SIG-M5 (cell line): ENCODE measurements around the gene NDUFS2.

Source experiments
- DNase-seq: peaks from one replicate; lab custom pipeline; 2025; lab: John Stamatoyannopoulos, UW

Gene NDUFS2

DNA sequence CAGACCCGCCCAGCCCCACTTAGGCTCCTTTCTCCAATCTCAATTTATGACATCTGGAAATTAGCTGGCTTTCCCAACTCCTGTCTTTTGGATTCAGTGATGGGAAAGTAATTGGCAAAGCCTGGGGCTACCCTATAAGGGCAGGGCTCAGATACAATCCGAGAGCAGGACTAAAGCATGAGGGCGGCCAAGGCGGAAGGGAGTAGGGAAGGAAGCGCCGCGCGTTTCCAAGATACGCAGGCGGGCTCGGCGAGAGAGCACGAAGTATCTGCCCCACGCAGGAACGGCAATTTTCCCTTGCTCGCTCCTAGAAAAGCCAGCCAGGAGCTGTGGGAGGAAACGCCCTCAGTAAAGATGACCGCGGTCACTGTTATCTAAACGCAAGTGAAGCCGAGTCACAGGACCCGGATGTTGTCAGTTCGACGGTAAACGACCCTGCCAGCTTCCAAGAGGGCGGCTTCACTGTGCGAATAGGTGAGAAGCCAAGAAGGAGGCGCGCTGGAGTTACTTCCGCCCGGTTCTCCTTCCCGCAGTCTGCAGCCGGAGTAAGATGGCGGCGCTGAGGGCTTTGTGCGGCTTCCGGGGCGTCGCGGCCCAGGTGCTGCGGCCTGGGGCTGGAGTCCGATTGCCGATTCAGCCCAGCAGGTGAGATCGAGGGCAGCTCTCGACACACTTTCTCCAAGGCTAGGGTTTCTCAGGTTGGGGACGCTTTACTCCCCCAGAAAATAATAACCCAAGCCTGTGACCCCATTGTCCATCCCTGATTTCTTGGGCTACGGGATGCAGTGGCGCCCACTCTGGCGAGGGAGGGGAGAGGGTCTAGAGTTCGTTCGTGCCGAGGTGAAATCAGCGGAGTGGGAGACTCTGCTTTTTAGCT lies at the start of gene NDUFS2:
Gene NDUFS2 (plus strand): TSS at position 532 of the 877 bp plus-strand sequence. CDS start 19 bp downstream, at position 551.
- DNase-seq: peak; percentile 99

DNA sequence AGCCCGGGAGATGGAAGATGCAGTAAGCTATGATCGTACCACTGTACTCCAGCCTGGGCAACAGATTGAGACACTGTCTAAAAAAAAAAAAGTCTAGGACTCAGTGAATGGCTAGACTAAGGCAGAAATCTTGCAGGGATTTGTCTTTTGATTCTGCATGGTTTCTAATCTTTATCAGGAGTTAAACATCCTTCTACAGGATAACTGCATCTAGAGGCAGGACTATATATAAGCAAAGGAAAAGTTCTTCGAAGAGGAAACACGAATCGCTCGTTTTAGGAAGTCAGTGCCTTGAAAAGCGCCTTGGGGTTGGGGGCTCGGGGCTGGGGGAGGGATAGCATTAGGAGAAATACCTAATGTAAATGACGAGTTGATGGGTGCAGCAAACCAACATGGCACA lies 49.0 kb upstream of the NDUFS2 start:
- DNase-seq: no peak

GRCh38 chr1:161153682-161154337 lies 48.4 kb upstream of the NDUFS2 start, which contains the start of gene UFC1:
TSS of gene UFC1 (plus strand) at chr1:161153978. CDS start at chr1:161153998, 20 bp downstream.
- DNase-seq: peak; percentile 63

DNA sequence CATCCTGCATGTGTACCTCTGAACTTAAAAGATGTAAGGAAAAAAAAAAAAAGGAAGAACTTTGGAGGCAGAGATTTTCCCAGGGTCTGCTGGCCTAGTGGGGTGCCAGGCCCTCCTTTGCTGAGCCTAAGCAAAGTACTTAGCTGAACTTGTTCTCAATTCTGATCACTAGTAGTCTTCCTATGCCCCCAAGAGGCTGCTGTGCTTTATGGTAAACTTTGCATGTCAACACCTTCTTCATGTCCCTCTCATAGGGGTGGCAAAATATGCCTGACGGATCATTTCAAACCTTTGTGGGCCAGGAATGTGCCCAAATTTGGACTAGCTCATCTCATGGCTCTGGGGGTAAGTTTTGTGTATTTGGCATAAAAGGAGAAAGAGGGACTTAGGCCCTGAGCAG lies 44.3 kb upstream of the NDUFS2 start:
- DNase-seq: no peak

DNA sequence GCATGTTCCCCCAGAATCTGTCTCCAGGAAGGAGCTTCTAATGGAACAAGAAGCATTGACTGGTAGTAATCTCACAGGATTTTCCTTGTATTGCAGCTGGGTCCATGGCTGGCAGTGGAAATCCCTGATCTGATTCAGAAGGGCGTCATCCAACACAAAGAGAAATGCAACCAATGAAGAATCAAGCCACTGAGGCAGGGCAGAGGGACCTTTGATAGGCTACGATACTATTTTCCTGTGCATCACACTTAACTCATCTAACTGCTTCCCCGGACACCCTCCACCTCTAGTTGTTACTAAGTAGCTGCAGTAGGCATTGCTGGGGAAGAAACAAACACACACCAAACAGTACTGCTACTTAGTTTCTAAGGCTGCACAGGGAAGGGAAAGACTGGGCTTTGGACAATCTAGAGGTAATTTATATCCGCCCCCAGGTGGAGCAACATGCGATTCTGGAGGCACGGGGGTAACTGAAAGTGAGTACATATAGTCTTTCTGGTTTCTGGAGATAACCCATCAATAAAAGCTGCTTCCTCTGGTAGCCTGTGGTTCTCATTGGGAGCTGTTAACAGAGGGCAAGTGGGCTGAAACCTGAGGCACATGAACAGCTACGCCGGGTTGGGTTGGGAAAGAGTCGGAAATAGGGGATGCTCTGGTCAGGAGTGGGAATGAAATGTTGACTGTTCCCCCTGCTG lies 43.7 kb upstream of the NDUFS2 start:
- no peak for DNase-seq

- peak; percentile 56 for DNase-seq
These were observed 42.9 kb upstream of the NDUFS2 start, which contains the start of gene USP21 for GRCh38 chr1:161159087-161159912. TSS of gene USP21 (plus strand) at chr1:161159500. CDS start at chr1:161160641, 1,141 bp downstream.

GRCh38 chr1:161159913-161160243 lies 42.3 kb upstream of the NDUFS2 start:
- no peak for DNase-seq

DNA sequence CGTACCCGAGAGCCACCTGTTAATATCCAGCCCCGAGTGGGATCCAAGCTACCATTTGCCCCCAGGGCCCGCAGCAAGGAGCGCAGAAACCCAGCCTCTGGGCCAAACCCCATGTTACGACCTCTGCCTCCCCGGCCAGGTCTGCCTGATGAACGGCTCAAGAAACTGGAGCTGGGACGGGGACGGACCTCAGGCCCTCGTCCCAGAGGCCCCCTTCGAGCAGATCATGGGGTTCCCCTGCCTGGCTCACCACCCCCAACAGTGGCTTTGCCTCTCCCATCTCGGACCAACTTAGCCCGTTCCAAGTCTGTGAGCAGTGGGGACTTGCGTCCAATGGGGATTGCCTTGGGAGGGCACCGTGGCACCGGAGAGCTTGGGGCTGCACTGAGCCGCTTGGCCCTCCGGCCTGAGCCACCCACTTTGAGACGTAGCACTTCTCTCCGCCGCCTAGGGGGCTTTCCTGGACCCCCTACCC lies 41.5 kb upstream of the NDUFS2 start:
- DNase-seq: no peak

- DNase-seq: no peak
These were observed 40.5 kb upstream of the NDUFS2 start for GRCh38 chr1:161161652-161162051.

- DNase-seq: no peak
These were observed 40.1 kb upstream of the NDUFS2 start for GRCh38 chr1:161162052-161162451.

DNA sequence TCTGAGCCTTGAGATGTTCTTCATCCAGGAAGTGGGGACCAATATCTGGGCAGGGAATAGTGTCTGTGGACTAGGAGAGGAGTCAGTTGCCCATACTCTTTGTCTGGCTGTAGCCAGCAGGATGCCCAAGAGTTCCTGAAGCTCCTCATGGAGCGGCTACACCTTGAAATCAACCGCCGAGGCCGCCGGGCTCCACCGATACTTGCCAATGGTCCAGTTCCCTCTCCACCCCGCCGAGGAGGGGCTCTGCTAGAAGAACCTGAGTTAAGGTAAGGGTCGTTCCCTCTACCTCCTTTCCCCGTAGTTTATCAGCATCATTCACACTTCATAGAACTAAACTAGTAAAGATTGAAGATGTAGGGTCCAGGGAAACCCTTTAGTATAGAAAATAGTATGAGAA lies 39.4 kb upstream of the NDUFS2 start:
- no peak for DNase-seq

- no peak for DNase-seq
These were observed 38.4 kb upstream of the NDUFS2 start for GRCh38 chr1:161163793-161164192.

DNA sequence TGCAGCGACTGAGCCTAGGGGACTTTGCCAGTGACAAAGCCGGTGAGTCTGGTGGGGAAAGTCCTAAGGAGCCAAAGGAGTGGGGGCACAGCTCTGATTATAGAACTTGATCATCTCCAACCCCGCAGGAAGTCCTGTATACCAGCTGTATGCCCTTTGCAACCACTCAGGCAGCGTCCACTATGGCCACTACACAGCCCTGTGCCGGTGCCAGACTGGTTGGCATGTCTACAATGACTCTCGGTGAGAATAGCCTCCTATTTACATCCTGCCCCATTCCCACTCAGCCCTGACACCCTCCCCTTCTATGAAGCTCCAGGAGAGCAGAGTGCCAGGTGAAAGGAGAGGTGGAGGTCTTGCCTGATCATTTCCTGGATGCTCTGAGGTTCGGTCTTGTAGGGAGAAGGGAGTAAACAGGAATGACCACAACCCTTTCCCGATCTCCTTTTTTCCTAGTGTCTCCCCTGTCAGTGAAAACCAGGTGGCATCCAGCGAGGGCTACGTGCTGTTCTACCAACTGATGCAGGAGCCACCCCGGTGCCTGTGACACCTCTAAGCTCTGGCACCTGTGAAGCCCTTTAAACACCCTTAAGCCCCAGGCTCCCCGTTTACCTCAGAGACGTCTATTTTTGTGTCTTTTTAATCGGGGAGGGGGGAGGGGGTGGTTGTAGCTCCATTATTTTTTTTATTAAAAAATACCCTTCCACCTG lies 37.1 kb upstream of the NDUFS2 start:
- no peak for DNase-seq

- peak; percentile 97 for DNase-seq
These were observed 36.2 kb upstream of the NDUFS2 start, which contains the start of gene PPOX for GRCh38 chr1:161165742-161166668. TSS of gene PPOX (plus strand) at chr1:161166426. CDS start at chr1:161166848, 422 bp downstream.

DNA sequence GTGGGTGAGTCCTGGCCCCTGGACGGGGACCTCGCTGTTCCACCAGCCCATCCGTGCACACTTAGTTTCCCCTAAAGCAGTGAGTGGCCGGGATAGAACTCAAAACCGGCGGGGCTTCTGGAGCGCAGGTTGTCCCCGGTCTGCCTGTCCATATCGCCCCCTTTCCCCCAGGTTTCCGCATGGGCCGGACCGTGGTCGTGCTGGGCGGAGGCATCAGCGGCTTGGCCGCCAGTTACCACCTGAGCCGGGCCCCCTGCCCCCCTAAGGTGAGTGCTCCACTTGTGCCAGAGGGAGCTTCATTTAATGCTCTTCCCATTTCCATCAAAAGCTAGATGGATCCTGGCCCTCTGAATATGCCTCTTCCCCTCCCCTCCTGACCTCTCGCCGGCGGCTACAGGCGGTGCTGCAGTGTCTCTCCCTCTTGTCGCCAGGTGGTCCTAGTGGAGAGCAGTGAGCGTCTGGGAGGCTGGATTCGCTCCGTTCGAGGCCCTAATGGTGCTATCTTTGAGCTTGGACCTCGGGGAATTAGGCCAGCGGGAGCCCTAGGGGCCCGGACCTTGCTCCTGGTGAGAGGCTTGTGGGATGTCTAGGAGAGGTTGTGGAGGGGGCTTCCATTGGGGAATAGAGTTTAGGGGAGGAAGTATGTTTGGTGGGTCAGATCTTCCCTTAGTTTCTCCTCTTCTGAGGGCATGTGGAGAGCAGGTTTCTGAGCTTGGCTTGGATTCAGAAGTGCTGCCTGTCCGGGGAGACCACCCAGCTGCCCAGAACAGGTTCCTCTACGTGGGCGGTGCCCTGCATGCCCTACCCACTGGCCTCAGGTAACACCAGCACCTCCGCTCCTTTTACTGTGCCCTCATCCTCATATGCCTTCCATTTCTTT lies 35.3 kb upstream of the NDUFS2 start:
- no peak for DNase-seq

GRCh38 chr1:161168906-161169305 lies 33.3 kb upstream of the NDUFS2 start:
- DNase-seq: no peak

- DNase-seq: no peak
These were observed 31.0 kb upstream of the NDUFS2 start for GRCh38 chr1:161171191-161171590.

GRCh38 chr1:161171696-161172095 lies 30.5 kb upstream of the NDUFS2 start:
- no peak for DNase-seq

GRCh38 chr1:161172349-161172748 lies 29.8 kb upstream of the NDUFS2 start:
- no peak for DNase-seq
